OCI-M1 (cell line): ENCODE measurements around the gene ENOX1.

Source experiments
- DNase-seq: peaks from one replicate; lab custom pipeline; 2025; lab: John Stamatoyannopoulos, UW

ENOX1 gene

GRCh38 chr13:43487461-43487860, 299.3 kb downstream of the ENOX1 start:
- no peak for DNase-seq

GRCh38 chr13:43484432-43485225, 302.1 kb downstream of the ENOX1 start:
- no peak for DNase-seq

DNA sequence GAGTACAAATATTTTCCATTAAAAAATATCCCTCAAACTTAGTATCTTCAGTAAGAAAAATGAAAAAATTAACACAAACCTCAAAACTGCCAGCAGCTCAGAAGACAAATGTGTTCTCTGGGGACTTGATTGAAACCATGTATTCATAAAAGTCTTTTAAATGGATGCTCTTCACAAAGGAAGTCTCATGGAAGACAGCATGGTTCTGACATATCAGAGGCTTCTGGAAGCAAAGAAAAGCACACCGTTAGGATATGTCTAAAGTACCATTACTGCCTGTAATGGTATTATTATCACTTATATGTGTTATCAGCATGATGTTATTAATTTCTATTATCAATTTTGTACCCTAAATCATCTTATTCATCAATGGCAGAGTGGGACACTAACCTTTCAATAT, 302.8 kb downstream of the ENOX1 start:
- DNase-seq: no peak

DNA sequence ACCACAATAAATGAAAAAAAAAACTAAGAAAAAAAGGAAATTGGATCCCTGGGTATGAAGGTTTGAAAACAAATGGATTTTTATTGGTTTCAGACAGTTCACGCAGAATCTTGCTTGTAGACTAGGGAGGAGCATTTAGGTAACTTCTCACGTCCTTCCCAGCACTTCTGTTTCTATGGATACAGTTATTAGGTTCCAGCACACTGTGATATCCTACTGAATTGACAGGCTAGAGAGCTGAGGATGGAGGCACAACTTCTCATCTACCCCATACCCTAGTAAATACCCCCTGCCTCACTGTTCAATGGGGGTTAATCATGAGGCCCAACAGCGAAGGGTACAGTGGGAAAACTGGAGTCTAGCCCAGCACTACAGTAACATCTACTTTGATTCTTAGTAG, 304.1 kb downstream of the ENOX1 start:
- DNase-seq: no peak

- DNase-seq: no peak
Observed at GRCh38 chr13:43482026-43482425, 304.7 kb downstream of the ENOX1 start.

- no peak for DNase-seq
Observed at GRCh38 chr13:43478902-43479301, 307.9 kb downstream of the ENOX1 start.

DNA sequence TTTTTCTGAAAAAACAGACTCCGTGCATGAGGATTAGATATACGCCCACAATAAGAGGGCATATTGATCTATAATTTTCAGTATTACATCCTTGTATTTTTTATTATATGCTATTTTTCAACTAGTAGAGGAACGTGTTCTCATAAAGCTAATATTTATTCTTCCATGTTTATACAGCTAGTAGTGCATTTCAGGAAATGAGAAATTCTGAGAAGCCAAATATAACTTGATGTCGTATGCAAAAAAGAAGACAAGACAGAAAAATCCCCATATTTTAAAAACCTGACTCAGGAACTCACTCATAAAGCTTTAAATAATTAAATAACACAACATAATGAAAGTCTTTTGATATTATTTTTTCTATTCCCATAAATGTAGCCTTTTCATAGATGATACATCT, 308.6 kb downstream of the ENOX1 start:
- DNase-seq: no peak

- DNase-seq: no peak
Observed at GRCh38 chr13:43475140-43475539, 311.6 kb downstream of the ENOX1 start.

GRCh38 chr13:43473437-43473836, 313.3 kb downstream of the ENOX1 start:
- DNase-seq: peak; percentile 87

DNA sequence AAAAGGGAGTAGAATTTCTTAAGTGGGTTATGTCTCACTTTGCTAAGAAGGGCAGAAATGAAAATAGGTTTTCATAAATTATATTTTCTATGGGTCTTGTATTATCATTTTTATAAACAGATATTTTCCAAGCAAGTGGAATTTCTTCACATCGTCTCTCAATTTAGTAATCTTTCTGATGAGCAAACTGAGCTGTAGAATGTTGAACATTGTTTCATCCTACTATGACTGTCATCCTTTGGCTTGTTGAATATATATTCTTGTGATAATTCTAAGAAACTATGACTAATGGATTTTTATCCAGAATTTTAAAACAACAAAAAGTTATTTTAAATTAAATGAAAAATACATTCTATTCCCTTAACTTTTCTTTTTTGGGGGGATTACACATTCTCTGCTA, 313.8 kb downstream of the ENOX1 start:
- DNase-seq: no peak

- no peak for DNase-seq
Observed at GRCh38 chr13:43472339-43472738, 314.4 kb downstream of the ENOX1 start.

DNA sequence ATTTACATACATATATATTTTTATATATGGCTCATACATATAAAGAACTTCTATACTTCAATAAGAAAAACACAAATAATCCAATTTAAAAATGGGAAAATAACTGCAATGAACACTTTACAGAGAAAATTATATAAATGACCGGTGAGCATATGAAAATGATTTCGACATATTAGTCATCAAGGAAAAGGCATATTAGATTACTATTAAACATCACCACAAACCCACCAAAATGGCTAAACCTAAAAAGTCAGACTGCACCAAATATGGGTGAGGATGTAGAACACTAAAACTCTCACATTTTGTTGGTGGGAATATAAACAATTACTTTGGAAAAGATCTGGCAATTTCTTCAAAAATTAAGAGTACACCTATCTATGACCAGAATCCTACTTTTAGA, 316.2 kb downstream of the ENOX1 start:
- no peak for DNase-seq

DNA sequence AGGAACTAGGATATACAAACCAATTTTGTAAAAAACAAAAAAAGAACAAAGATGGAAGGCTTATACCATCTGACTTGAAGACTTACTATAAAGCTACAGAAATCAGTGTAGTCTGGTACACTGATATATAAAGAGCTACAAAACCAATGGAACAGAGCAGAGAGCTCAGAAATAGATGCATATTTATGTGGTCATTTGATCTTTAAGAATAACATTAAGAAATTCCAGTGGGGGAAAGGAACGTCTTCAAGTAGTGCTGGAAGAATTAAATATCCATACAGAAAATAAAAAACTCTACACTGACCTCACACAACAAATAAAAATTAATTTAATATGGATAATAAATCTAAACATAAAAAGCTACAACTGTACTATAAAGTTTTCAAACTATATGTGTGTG, 317.0 kb downstream of the ENOX1 start:
- no peak for DNase-seq

GRCh38 chr13:43464578-43465264, 322.1 kb downstream of the ENOX1 start:
- no peak for DNase-seq

DNA sequence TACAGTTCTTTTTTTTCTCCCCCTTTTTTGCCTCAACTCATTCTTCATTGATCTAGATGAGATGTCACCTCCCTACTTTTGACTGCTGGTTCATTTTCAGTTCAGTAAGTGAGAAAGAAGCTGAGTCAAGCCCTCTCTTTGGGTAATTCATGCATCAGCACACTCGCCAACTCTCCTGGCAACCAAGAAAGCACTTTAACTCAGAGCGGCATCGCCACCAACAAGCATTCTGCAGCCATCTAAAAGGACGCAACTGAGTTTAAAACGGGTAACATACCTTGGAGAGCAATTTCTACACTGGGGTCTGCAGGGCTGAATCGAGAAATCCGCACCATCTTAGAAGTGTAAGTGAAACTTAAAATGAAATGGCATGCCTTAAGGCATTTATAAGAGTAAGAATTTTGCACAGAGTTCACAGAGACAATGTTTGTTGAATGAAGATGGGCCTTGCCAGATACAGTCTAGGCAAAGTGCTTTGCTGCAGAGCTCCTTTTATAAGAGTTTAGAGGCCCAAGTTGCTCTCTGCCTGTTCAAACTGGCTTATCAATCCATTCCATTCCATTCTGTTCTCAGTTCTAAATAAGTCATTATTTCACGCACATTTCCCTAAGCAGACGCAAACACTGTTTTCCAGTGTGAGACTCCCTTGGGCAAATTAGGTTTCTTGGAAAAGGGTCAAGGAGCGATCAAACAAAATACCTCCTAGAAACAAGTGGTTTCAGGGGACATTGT, 338.0 kb downstream of the ENOX1 start:
- no peak for DNase-seq

GRCh38 chr13:43446126-43446525, 340.6 kb downstream of the ENOX1 start:
- no peak for DNase-seq

DNA sequence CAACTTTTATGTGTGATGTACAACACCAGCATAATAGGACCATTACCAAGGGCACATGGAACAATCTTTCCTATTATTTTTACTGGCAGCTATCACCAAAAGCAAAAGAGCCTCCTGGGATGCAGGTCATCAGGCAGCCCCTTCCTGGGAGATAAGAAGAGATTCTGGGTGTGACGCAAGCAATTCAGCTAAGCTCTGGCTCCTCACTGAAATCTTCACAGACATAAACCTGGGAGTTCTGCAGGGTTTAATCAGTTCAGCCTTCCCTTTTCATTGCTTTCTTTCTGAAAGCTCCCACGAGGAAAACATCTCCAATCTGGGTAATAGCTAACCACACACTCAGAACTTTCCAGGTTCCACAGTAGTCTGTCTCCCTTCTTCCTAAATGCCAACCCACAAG, 341.1 kb downstream of the ENOX1 start:
- no peak for DNase-seq

DNA sequence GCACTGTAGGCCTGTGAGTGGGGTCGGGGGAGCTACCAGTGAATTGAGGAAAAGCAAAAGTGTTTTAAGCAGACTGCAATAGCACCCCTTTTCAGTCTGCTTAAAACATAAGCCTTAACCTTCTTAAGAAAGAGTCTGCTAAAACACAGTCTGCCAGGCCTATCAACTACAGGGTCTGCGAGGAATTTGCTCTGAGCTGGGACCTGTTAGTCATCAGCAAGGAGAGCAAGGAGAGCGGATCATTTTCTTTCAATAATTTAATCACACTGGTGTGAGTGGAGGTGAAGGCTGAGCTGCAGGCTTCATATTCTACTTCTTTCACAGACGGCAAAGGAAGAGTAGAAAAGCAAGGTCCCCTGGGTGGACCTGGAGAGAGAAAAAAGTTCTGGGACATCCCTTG, 342.7 kb downstream of the ENOX1 start:
- DNase-seq: no peak

- no peak for DNase-seq
Observed at GRCh38 chr13:43441899-43442499, 344.8 kb downstream of the ENOX1 start.

DNA sequence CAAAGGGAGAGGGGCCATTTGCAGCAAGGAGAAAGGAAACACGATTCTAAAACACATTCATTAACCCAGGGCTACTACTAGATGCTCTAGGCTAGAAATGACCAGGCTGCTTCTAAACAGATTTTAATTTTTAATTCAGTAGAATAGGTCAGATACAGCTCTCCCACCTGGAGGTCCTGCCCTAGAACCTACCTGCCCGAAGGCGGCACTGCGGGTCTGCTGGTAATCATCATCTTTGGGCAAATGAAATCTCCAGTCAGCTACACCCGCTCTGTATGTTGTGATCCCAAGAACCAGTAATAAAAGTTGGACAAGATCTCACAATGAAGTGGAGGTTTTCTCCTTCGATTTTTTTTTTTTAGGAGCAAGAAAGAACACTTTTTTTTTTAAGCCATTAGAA, 345.3 kb downstream of the ENOX1 start:
- DNase-seq: no peak

GRCh38 chr13:43434191-43434590, 352.6 kb downstream of the ENOX1 start:
- DNase-seq: no peak

GRCh38 chr13:43433691-43434141, 353.1 kb downstream of the ENOX1 start:
- no peak for DNase-seq

GRCh38 chr13:43432958-43433357, 353.8 kb downstream of the ENOX1 start:
- no peak for DNase-seq
